NCI-H345 treated with DMSO at 0.1 percent for 48 hours (cell line): Measurements from ENCODE around the gene CSMD2.

Experiments
- DNase-seq: peaks from one replicate; lab custom pipeline; 2025; ENCODE audit not compliant: unreplicated experiment; lab: John Stamatoyannopoulos, UW

CSMD2 gene

GRCh38 chr1:34007760-34008159 lies 157.3 kb downstream of the CSMD2 start:
- no peak for DNase-seq

DNA sequence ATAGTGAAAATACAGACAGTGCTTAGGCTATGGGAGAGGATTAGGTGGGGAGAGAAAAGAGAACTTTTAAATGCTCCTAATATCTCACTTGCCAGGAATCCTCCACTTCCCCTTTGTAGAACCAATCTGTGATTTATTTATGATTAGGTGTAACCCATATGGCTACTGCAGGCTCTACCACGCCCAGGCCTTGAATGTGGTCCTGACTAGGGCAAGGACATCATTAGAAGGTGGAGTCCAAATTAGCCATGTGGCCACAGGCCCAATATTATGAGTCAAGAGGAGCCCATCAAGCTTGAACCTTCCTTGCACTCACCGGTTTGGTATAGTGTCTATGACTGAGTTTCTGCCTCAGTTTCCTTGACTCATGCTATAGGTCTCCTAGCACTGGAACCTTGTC lies 159.7 kb downstream of the CSMD2 start:
- no peak for DNase-seq

GRCh38 chr1:34002810-34003209 lies 162.2 kb downstream of the CSMD2 start:
- DNase-seq = no peak

GRCh38 chr1:33997127-33998036 lies 167.6 kb downstream of the CSMD2 start:
- DNase-seq = no peak

DNA sequence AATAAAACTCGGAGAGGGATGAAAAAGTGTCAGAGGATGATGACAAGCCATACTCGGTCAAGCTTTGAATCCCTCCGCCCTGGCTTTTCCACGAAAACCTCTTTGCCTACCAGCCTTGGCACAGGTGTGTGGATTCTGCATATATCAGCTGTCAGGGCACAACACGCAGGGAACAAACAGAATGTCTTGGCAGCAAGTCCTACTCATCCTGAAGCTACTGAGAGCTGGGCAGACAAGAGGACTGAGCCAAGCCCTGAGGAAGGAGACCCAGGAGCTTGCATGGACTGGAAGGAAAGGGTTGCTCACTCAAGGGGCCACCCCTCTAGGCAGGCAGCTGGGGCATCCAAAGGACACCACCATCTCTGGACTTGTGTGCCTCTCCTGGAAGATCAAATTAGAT lies 168.7 kb downstream of the CSMD2 start:
- DNase-seq = no peak

DNA sequence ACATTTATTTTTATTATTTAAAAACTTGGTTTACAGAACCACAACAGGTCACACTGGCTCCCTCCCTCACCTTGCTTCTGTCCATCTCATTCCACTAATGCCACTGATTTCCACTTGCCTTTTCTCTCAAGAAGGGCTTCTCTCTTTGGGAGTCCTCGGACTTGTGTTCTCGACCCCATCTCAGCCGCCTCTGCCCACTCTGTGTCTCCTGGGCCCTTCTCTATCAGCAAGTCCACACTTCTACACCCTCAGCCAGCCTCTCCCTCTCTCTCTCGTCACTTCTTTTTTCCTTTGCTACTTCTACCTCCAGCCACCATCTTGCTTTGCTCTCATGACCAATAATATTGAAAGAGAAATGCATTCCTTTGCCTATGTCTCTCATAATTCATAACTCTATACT lies 171.7 kb downstream of the CSMD2 start:
- no peak for DNase-seq

DNA sequence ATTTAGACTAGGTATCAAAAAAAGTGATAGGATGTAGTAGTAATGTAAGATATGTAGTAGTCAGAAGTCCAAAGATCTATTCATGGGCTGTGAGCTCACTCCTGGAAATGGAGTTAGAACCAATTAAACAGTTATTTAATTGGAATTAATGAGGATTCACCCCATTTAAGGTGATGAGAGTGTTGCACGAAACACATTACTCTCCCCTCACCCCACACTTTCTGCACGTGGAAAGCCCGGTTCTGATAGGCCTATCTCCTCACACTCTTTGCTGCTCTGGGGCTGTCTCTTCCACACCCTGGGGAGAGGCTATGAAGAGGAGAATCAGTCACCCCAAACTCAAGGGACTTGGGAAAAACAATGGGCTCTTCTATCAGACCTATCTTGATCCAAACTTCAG lies 174.7 kb downstream of the CSMD2 start:
- no peak for DNase-seq

DNA sequence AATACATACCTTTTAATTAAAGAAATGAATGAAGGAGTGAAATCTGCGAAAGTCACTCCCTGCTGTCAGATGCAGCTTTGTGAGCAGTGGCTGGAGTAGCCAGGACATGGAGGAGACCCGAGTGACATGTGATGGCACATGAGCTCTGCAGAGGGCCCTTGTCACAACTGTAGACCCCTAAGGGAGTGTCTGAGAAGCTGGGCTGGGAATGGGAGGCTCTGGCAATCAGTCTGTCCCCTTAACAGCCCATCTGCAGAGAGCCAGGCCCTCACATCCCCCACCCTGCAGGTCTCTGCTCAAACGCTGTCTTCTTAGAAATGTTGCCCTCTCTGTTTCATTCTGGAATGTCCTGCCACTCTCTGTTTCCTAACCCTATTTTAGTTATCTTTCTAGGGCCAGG lies 176.9 kb downstream of the CSMD2 start:
- DNase-seq = no peak

DNA sequence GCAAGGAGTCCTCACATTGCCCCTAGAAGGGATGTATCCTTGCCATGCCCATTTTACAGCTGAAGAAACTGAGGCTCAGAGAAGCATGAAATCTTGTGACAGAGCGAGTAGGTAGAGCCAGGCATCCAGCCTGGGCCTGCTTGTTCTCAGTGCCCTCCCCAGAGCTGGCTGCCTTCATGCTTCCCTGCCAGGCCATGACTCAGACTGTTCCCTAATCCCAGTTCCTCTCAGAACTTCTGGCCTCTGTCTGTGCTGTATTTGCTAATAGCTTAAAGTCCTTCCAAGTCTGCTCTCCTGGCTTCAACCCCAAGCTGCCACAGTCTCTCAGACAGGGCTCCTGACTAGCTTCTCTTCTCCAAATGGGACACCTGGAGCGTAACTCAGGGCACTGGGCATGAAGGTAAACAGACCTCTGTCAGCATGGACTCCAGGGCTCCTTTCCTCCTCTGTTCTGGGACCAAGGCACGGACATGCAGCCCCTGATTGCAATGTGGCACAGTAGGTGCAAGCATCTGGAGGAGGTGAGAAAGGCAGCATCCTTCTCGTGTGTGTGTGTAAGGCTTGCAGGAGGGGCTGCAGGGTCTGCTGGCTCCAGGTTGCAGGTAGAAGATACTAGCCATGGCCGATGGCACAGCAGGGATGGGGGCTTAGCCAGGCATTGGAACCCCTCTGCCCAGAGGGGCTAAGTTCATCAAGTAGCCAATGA lies 178.5 kb downstream of the CSMD2 start:
- no peak for DNase-seq

GRCh38 chr1:33985656-33986055 lies 179.4 kb downstream of the CSMD2 start:
- DNase-seq = no peak

GRCh38 chr1:33984906-33985565 lies 180.0 kb downstream of the CSMD2 start:
- no peak for DNase-seq

DNA sequence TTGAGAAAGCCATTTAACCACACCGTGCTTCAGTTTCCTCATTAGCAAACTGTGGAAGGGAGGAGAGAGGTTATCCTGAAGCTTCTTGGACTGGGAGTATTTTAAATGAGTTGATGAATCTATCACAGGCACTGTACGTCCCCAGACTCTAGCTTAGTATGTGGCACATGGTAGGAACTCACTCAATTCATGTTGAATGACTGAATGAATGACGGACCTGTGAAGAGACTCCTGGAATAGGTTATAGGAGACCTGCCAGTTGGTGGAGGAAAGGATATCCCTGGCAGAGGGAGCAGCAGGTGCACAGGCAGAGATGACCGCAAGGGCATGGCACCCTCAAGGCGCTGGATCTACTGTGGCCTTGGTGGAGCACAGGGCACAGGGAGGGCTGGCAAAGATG lies 182.6 kb downstream of the CSMD2 start:
- no peak for DNase-seq

- DNase-seq = no peak
These were observed 185.7 kb downstream of the CSMD2 start for GRCh38 chr1:33979341-33979740.

GRCh38 chr1:33975961-33976360 lies 189.1 kb downstream of the CSMD2 start:
- DNase-seq = no peak

DNA sequence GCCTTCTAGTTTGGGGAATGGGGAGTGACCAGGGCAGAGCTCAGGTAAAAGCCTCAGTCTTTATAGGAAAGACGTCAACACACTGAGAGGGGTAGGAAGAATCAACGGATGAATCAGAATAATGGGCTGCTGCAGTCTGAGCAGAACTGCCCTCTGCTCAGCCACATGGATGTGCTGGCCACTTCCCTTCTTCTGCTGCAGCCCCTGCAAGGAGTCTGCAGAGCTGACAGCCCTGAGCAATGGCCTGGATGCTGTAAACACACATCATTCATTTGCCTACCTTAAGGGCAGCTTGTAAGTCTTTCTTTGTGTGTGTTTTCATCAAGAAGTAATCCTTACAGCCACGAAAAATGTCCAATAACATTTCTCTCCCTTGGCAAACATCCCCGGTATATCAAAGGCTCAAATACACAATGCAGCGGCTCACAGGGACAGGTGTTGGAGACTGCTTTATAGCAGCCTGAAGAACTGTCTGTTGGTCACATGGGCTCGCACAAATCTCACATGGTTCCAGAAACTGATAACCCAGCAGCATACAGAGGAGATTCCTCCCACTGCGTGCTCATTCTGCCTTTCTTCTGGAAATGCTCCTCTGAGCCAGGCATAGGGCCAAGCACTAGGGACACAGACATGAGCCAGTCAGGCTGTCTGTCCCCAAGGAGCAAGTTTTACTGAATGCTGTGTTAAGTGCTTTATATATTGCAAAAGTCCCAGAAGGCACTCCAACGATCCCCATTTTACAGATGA lies 191.1 kb downstream of the CSMD2 start:
- DNase-seq = no peak

GRCh38 chr1:33972676-33973395 lies 192.2 kb downstream of the CSMD2 start:
- no peak for DNase-seq

GRCh38 chr1:33971913-33972312 lies 193.1 kb downstream of the CSMD2 start:
- DNase-seq = no peak

- no peak for DNase-seq
These were observed 193.9 kb downstream of the CSMD2 start for GRCh38 chr1:33971018-33971710.

- DNase-seq = no peak
These were observed 194.7 kb downstream of the CSMD2 start for GRCh38 chr1:33970148-33970825.
